GM18868 (cell line): ENCODE data around the gene PAK4.
"Not testable (repeated sequence)": the region's sequence is repeated elsewhere in the genome, so short reads cannot be mapped to it uniquely, and the experiment has no call there.

Experiments used
- ATAC-seq: cut with Tn5 transposase; IDR thresholded peaks from one replicate; pipeline ENCODE4 v1.9.1; 2021; ENCODE audit warnings: mild to moderate bottlenecking, moderate library complexity; ENCODE audit not compliant: unreplicated experiment

Gene PAK4

DNA sequence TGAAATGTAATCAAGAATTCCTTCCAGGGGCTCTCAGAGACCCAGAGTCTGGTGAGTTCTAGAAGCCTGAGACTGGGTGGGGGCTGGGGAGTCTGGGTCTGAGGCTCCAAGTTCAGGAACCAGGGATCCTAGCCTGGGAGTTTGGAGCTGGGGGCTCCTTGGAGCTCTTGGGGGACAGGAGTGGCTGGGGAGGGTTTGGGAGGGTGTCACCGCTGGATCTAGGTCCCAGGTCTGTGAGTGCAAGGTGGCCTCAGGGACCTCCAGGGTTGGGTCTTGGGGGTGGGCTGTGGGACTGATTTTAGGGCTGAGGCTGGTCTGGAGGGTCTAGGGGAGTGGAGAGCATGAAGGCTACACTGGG lies 77.4 kb downstream of the PAK4 start:
- ATAC-seq, result no peak

DNA sequence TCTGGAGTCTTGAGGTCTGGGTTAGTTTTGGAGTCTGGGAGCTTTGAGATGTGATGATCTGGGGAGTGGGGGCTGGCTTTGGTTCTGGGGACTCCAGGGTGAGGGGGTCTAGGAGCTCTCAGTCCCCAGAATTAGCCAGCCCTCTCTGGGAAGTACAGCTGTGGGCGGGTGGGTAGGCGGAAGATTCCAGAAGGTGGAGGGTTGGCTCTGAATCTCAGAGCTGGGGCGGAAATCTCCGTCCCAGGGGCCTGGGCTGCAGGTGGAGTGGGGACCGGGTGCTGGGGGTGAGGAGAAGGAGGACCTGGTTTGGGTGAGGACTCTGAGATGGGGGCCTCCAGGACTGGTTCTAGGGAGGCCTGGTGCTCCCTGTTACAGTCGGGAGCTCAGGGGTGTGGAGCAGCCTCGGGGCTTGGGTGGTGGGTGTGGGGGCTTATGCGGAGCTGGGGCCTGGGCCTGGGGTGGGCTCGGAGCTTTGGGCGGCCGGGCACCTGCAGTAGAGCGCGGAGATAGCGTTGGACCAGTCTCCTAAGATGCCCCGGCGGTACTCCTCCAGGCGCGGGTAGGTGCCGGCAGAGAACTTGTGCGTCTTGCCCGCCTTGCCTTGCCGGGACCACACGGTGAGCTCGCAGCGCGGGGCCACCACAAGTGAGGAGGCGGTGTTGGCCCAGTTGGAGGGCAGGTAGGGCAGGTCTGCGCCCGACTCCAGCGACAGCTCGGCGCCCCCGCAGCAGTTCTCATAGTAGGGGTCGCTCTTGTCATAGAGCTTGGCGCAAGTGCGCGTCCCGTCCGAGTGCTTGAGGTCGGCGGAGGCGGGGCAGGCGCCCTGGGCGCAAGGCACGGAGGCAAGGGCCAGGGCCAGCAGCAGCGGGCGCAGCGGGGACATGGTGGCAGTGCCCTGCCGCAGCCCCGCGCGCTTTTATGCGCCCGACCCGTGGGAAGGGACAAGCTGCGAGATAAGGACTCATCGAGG lies 78.1 kb downstream of the PAK4 start, which contains the start of gene SYCN:
Gene SYCN, minus strand, starts transcription at position 892 of the 970 bp plus-strand sequence. Its CDS starts 9 bp downstream, at position 883.
- ATAC-seq, result no peak

DNA sequence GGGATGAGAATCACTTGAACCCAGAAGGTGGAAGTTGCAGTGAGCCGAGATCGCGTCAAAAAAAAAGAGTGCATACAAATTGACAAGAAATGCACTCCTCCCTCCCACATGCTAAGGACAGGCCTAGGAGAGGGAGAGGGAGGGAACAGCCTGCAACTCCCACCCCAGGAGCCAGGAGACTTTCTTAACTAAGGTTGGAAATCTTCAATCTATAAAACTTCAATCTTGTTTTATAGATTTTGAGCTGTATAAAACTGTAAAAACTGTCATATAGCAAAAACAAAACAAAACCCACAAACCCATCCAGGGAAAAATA lies 79.8 kb downstream of the PAK4 start:
- no peak for ATAC-seq

DNA sequence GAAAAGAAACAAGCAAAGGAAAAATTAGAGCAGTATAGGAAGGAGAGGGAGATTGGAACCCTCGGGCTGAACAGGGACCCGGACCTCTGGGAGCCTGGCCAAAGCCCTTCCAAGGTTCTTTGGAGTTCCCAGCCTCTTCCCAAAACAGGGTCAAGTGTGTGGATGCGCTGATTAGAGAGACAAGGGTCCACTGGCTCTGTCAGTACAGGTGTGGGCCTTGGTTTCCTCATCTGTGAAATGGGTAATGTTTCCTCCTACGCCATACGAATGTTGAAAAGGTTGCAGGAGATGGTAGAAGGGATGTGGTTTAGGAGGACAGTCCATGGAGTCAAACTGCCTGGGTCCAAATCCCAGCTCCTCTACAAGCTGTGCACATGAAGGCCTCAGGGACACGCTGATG lies 80.5 kb downstream of the PAK4 start:
- ATAC-seq, result no peak

DNA sequence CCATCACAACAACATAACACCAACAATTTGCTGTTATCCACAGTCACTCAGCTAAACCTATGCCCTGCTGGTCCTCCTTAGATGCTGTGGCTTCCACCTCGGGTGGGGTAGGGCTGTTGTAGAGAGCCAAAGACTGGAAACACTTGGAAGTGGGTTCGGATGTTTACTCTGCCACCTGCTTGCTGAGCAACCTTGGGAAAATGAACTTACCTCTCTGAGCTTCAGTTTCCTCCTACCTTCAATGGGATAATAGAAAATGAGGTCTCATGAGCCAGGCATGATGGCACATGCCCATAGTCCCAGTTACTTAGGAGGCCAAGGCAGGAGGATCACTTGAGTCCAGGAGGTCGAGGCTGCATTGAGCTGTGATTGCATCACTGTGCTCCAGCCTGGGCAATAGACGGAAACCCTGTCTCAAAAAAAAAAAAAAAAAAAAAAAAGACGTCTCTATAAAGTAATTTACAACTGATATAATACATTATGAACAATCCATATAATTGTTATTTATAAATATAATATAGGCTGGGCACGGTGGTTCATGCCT lies 81.8 kb downstream of the PAK4 start:
- ATAC-seq, result no peak

DNA sequence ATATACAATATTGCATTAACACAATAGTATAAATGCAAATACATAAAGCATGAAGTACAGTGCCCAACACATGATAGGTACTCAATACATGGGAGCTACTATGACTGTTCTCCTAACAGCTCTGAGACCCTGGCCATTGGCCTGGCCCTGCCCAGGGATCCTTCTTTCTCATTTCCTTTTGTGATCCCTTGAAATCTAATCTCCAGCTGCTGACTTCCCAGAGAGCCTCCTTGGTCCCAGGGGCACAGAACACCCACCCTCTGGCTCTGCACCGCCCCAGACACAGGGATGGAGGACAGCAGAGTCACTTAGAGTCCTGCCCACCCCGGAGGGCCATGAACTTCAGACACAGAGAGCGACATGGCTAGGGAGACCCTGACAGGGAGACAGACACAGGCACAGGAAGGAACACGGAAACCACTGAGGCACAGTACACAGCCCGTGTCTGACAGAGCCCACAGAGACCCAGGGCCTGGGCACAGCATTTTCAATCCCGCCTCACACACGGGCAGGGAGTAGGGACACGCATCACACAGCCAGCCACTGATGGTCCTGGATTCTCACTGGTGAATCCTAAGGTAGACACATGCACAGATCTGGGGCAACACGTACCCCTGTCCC lies 82.7 kb downstream of the PAK4 start:
- ATAC-seq, result no peak

DNA sequence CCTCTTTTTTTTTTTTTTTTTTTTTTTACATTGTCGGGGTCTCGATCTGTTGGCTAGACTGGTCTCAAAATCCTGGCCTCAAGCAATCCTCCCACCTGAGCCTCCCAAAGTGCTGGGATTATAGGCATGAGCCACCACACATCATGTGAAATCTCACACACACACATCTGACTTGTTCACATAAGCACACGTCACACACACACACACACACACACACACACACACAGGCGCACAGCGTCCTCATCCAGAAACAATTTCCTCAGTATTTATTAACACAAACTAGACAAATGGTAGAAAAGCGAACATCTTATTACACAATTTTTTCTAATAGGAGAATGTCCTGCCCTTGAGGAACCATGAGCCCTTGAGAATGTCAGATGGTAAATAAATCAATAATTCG lies 83.6 kb downstream of the PAK4 start:
- no peak for ATAC-seq

DNA sequence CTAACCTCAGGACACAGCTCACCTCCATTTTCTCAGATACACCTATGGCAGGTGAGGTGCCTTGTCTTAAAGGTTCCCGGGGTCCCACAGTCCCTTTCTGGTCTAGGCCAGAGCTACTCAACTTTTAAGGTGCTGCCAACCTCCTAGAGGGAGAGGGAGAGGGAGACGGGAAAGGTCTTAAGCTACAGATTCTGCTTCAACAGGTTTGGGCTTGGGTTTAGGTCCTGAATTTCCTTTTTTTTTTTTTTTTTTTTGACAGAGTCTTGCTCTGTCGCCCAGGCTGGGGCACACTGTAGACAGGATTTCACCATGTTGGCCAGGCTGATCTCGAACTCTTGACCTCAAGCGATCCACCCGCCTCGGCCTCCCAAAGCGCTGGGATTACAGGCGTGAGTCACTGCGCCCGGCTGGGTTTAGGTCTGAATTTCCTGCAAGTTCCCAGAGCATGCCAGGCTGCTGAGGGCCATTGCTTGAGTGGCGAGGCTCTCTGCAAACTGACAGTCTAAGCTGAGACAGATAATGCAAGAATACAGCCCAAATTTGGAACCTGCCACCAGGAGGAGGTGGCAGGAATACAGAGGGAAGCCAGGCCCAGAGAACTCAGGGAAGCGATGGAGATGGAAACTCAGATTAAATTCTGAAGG lies 86.3 kb downstream of the PAK4 start:
- no peak for ATAC-seq

DNA sequence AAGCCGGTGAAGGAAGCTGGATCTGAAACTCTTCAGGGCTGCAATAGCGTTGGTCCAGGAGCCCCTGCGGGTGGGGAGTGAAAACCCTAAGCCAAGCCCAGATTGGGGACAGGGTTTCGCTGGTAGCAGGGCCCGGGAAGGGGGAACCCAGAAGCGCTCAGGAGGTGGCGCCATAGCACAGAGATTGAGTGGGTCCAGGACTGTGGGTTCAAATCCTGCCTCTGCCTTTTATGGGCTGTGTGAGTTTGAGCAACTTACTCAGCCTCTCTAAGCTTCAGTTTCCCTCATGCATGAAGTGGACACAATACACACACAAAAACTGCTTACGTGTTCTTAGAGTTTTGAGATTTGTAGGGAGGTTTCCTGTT lies 86.8 kb downstream of the PAK4 start:
- ATAC-seq, result no peak

DNA sequence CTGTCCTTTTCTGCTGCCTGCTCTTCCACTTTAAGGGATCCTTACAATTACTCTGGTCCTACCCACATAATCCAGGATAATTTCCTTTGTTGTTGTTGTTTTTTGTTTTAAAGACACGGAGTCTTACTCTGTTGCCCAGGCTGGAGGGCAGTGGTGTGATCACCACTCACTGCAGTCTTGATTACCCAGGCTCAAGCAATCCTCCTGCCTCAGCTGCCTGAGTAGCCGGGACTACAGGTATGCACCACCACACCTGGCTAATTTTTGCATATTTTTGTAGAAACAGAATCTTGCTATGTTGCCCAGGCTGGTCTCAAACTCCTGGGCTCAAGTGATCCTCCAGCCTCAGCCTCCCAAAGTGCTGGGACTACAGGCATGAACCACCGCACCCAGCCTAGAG lies 89.7 kb downstream of the PAK4 start:
- ATAC-seq, result not testable (repeated sequence)

DNA sequence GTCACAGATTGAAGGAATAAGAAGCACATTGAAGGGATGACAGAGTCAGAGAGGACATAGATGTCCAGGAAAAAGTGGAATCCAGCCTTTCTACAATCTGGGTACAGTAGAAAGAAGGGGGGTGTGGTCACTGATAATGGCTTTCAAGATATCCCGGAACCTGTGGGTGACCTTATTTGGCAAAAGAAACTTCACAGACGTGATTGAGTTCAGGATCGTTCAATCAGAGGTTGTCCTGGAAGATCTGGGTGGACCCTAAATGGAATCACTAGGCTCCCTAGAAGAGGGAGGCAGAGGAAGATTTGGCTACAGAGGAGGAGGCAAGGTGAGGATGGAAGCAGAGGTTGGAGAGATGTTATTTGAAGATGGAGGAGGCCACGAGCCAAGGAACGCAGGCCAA lies 91.5 kb downstream of the PAK4 start:
- no peak for ATAC-seq

DNA sequence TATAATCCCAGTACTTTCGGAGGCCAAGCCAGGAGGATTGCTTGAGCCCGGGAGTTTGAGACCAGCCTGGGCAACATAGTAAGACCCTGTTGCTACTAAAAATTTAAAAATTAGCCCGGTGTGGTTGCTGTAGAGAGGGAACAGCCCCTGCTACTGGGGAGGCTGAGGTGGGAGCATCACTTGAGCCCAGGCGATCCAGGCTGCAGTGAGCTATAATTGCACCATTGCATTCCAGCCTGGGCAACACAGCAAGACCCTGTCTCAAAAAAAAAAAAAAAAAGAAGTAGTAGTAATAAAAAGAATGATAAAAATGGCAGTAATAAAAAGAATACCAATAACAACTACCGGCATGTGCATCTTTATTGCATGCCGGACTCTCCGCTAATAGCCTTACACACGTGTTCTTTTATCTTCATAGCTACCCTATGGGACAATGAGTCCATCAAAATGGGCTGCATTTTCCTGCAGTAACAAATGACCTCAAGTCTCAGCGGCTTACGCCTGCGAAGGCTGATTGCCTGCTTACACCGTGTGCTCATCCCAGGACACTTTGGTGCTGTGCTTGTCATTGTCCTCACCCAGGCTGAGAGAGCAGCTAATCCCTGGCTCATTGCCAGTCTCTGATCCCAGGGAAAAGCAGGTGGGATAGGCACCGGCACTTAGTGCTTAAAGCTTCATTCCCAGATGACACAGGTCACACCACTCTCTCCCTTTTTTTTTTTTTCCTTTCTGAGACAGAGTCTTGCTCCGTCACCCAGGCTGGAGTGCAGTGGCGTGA lies 92.8 kb downstream of the PAK4 start:
- ATAC-seq, result no peak

DNA sequence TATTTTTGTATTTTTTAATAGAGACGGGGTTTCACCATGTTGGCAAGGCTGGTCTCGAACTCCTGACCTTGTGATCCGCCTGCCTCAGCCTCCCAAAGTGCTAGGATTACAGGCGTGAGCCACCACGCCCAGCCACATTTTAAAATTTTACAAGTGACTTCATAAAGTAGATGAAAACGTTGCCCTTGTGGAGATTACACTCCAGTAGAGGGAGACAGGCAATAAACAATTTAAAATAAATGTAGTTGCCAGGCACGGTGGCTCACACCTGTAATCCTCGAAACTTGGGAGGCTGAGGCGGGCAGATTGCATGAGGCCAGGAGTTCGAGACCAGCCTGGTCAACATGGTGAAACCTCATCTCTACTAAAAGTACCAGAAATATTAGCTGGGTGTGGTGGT lies 93.5 kb downstream of the PAK4 start:
- not testable (repeated sequence) for ATAC-seq

DNA sequence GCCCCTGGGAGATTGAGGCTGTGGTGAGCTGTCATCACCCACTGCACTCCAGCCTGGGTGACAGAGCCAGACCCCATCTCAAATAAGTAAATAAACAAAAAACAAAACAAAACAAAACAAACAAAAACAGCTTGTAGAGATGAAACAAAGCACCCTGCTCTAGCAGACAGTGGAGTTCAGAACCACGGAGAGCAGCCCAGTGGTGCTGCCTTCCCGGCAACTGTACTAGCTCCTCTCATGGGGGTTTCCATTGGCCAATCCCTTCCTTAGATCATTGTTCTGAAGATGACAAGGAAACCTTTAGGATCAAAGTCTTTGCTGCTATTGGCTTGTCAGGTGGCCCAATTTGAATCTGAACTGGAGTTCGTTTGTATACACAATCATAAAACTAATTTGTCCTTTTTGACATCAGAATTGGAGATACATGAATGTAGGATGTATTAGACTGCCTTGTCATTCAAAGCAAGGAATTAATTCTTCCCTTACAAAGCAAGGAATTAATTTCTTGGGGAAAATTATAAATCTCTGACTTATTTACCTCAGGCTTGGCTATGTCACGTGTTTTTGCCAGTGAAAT lies 98.2 kb downstream of the PAK4 start:
- no peak for ATAC-seq

DNA sequence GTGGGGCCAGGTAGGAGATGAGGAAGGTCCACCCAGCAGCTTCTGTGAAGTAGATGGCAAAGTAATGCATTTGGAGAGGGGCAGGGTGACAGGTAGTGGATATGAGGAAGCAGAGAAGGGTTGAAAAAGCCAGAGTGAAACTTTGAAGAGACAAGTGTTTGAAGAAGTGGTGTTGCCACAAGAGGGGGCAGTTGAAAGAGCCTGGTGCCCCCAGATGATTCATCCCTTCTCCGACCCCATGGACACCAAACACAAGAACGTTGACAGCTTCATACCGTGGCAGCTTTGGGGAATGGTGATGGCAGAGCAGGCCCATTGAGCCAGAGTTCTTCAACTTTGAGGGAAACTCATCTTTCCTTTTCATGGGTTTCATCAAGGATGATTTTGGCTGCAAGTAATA lies 99.3 kb downstream of the PAK4 start:
- ATAC-seq, result no peak
